Endothelial cell of umbilical vein (primary cell): Measurements from ENCODE around the gene C5orf24. TPM values are rescaled to one million over a fixed set of nuclear protein-coding genes. Genes with fewer than 3 reads are reported as not detected.

Experiments
- BruUV-seq: library from RNA; stranded (reverse); fragments of 400-500 nt; replicated peaks from 2 replicates; lab custom pipeline; 2021; lab: Mats Ljungman, UMichigan
- CTCF ChIA-PET: fragments of 300-600, 350-600 bp; sonication (Branson Sonifier 250); formaldehyde crosslinking; loops from one replicate; lab custom pipeline; 2021; ENCODE audit warnings: antibody characterized with exemption, inconsistent platforms; lab: Charles Lee
- POLR2A ChIA-PET: fragments of 300-600, 350-600 bp; sonication (Branson Sonifier 250); formaldehyde crosslinking; loops from one replicate; lab custom pipeline; 2021; ENCODE audit warnings: antibody characterized with exemption, inconsistent platforms; lab: Charles Lee
- DNase-seq: peaks from one replicate; pipeline ENCODE4 v3.0.0-alpha.2; 2011; ENCODE audit warnings: low read depth, low spot score
- FAIRE-seq: peaks from 2 replicates; lab custom pipeline; 2011; peaks lifted over from hg19 to GRCh38; lab: Jason Lieb, UNC
- H2AFZ ChIP-seq: 2 replicates; pipeline ENCODE4 v1.6.0; 2012; ENCODE audit warnings: low read depth, low read length, control low read depth, inconsistent platforms
- H3K27ac ChIP-seq: 2 replicates; pipeline ENCODE4 v1.5.1; 2011; ENCODE audit warnings: low read depth, mild to moderate bottlenecking, control low read depth, low read length, moderate library complexity; ENCODE audit not compliant: insufficient read depth
- H3K27me3 ChIP-seq, 2 experiments: 2 replicates each; pipeline versions ENCODE4 v1.6.0 to v1.6.1; 2011; ENCODE audit warnings: low read length in 2 of 2, mixed read lengths in 1 of 2; ENCODE audit not compliant: control insufficient read depth in 2 of 2, insufficient read depth in 2 of 2
- H3K36me3 ChIP-seq, 2 experiments: 2 replicates in 1 of 2; 3 replicates in 1 of 2; pipeline ENCODE4 v1.5.1; 2011; ENCODE audit warnings: low read length in 2 of 2, mild to moderate bottlenecking in 1 of 2, moderate library complexity in 1 of 2; ENCODE audit not compliant: control insufficient read depth in 2 of 2, insufficient read depth in 2 of 2; ENCODE audit errors: extremely low read depth in 1 of 2
- H3K4me1 ChIP-seq: 3 replicates; pipeline ENCODE4 v1.5.1; 2011; ENCODE audit warnings: mild to moderate bottlenecking, low read length; ENCODE audit not compliant: control insufficient read depth, insufficient read depth; ENCODE audit errors: extremely low read depth
- H3K4me2 ChIP-seq: 2 replicates; pipeline ENCODE4 v1.6.1; 2011; ENCODE audit warnings: low read length, control low read depth, mixed read lengths; ENCODE audit not compliant: insufficient read depth
- H3K4me3 ChIP-seq, 3 experiments: fragments of 200-600 bp in 1 of 3; sonication (generic), shearing (Covaris generic) in 1 of 3; replicated peaks in 1 of 3; 2 replicates each; pipeline ENCODE4 v1.5.1; 2011 to 2016; ENCODE audit warnings: control low read depth in 3 of 3, low read length in 3 of 3, mild to moderate bottlenecking in 2 of 3, inconsistent platforms in 1 of 3, low read depth in 1 of 3, moderate library complexity in 1 of 3; ENCODE audit not compliant: insufficient read depth in 1 of 3
- H3K79me2 ChIP-seq: 2 replicates; pipeline ENCODE4 v1.6.0; 2012; ENCODE audit warnings: low read length, inconsistent platforms; ENCODE audit not compliant: control insufficient read depth, insufficient read depth
- H3K9ac ChIP-seq: replicated peaks from 2 replicates; pipeline ENCODE3; 2011; ENCODE audit warnings: low read length, control low read depth; ENCODE audit not compliant: insufficient read depth; ENCODE audit errors: extremely low read depth
- H3K9me1 ChIP-seq: replicated peaks from 3 replicates; pipeline ENCODE4 v1.6.0; 2011; ENCODE audit warnings: mild to moderate bottlenecking, low read length; ENCODE audit not compliant: control insufficient read depth, insufficient read depth; ENCODE audit errors: extremely low read depth
- H3K9me3 ChIP-seq: replicated peaks from 2 replicates; pipeline ENCODE4 v1.5.1; 2012; ENCODE audit warnings: low read length, inconsistent platforms; ENCODE audit not compliant: control insufficient read depth, insufficient read depth
- H4K20me1 ChIP-seq: replicated peaks from 2 replicates; pipeline ENCODE3; 2011; ENCODE audit warnings: mild to moderate bottlenecking, low read length; ENCODE audit not compliant: control insufficient read depth, insufficient read depth; ENCODE audit errors: extremely low read depth
- EZH2 ChIP-seq: IDR thresholded peaks from 2 replicates; pipeline ENCODE4 v1.6.1; 2012; ENCODE audit warnings: borderline replicate concordance, low read depth, mild to moderate bottlenecking, moderate library complexity, low read length, inconsistent platforms; ENCODE audit not compliant: severe bottlenecking
- FOS ChIP-seq: IDR thresholded peaks from 2 replicates; pipeline ENCODE4 v1.6.1; 2011; ENCODE audit warnings: mild to moderate bottlenecking, low read length, moderate library complexity, borderline replicate concordance; ENCODE audit not compliant: insufficient read depth
- GATA2 ChIP-seq: IDR thresholded peaks from 2 replicates; pipeline ENCODE4 v1.7.0; 2011; ENCODE audit warnings: low read depth, mild to moderate bottlenecking, moderate library complexity, mixed read lengths, low read length; ENCODE audit not compliant: insufficient read length, insufficient read depth
- JUN ChIP-seq: IDR thresholded peaks from 2 replicates; pipeline ENCODE4 v1.6.1; 2011; ENCODE audit warnings: borderline replicate concordance, low read depth; ENCODE audit not compliant: insufficient read length, insufficient read depth
- MYC ChIP-seq: IDR thresholded peaks from one replicate; pipeline ENCODE4 v1.6.1; 2011; ENCODE audit warnings: mild to moderate bottlenecking, low read depth, low read length
- POLR2A ChIP-seq: IDR thresholded peaks from 2 replicates; pipeline ENCODE4 v1.6.1; 2012; ENCODE audit warnings: low read depth, mild to moderate bottlenecking, control low read depth, low read length
- POLR2AphosphoS5 ChIP-seq: IDR thresholded peaks from 2 replicates; pipeline ENCODE4 v1.6.1; 2012; ENCODE audit warnings: low read depth, mild to moderate bottlenecking, control low read depth, low read length, moderate library complexity; ENCODE audit not compliant: insufficient read depth
- dilution Hi-C: fragments of 300-500 bp; cut with MboI; formaldehyde crosslinking; loops from one replicate; pipeline ENCODE4 v1.15.0; 2019; ENCODE audit warnings: low sequenced_read_pairs; ENCODE audit not compliant: extremely low pct_ligation_motif_present
- intact Hi-C: fragments of 100-400 bp; cut with micrococcal nuclease; formaldehyde crosslinking; loops from one replicate; pipeline ENCODE4 v1.10.0; 2022
- polyA plus RNA-seq, 4 experiments: library from polyadenylated mRNA; depleted of rRNA in 3 of 4; stranded (reverse) in 3 of 4; unstranded in 1 of 4; fragments of >200 nt; gene quantifications; 2 replicates each; pipeline versions ENCODE4 v1.2.1 to v1.2.3, GENCODE V29; 2011 to 2012; ENCODE audit warnings: missing spikeins in 1 of 4
- total RNA-seq: library from RNA; stranded (reverse); gene quantifications from 2 replicates; pipeline ENCODE4 v1.2.3, GENCODE V29; 2021
- TF ChIP-seq, protein P1 (sequence below), 2 donors: IDR thresholded peaks; 1 replicate in 1 of 2; 2 replicates in 1 of 2; pipeline ENCODE4 v1.5.1; 2011; ENCODE audit warnings: low read length in 2 of 2, mild to moderate bottlenecking in 2 of 2, moderate library complexity in 2 of 2, control low read depth in 1 of 2, inconsistent platforms in 1 of 2, low read depth in 1 of 2; ENCODE audit not compliant: insufficient read depth in 1 of 2; ENCODE audit errors: extremely low read depth in 1 of 2
- TF ChIP-seq, protein P2 (sequence below): IDR thresholded peaks from 2 replicates; pipeline ENCODE4 v1.6.1; 2011; ENCODE audit not compliant: insufficient read depth, insufficient read length

Gene C5orf24
- total and polyA plus RNA-seq, 2 donors (not counting 3 experiments of a cell fraction or from before 2014, with no cell fraction given): 21.7 to 56.2 TPM

DNA sequence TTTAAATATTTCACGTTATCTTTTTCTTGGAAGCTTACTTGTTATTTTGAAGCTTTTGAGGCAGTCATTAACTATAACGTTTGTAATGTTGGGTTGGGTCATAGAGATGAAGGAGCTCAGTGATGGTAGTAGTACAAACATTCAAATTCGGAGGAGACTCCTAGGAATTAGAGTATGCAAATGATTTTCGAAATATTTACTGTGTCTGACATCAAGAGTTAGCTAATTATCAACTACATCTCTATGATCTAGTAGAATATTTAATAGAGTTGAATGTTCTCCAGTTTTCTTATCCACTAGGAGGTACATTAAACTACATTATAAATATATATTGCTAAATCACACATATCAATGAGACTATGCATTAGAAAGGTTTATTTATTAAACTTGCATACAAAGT lies 28.8 kb upstream of the C5orf24 start:
- no peaks in the 10 kb centered on the region for H4K20me1 ChIP-seq
- no peak overlapping the region for H2AFZ ChIP-seq
- intact Hi-C loops (no loop called here), dilution Hi-C loops (no loop called here)
- H3K27me3 ChIP-seq: no peaks in the 10 kb centered on the region
- no peak overlapping the region for H3K9ac ChIP-seq
- no TSS peak for BruUV-seq
- CTCF ChIA-PET: interaction anchor here (1.0 to 1.5 kb wide), 2 partner anchors 18 to 23 kb away, joined by 3 to 5 read pairs; no protein-coding TSS in a partner anchor
- H3K9me1 ChIP-seq: no peaks in the 10 kb centered on the region
- POLR2A ChIA-PET: interaction anchor here (0.7 kb wide), 1 partner anchor 59 kb away, joined by 3 read pairs; no protein-coding TSS in a partner anchor
- H3K4me1 ChIP-seq: no peaks in the 10 kb centered on the region
- no peak overlapping the region for H3K27ac ChIP-seq
- no peak overlapping the region for H3K4me3 ChIP-seq
- no peak for TF ChIP-seq MYC
- peaks cover 12 to 17% of the 10 kb centered on the region in 2 experiments for H3K36me3 ChIP-seq
- DNase-seq (no peak), FAIRE-seq (no peak)
- no peaks in the 10 kb centered on the region for H3K79me2 ChIP-seq
- H3K9me3 ChIP-seq: no peaks in the 10 kb centered on the region
- no peak overlapping the region for H3K4me2 ChIP-seq

DNA sequence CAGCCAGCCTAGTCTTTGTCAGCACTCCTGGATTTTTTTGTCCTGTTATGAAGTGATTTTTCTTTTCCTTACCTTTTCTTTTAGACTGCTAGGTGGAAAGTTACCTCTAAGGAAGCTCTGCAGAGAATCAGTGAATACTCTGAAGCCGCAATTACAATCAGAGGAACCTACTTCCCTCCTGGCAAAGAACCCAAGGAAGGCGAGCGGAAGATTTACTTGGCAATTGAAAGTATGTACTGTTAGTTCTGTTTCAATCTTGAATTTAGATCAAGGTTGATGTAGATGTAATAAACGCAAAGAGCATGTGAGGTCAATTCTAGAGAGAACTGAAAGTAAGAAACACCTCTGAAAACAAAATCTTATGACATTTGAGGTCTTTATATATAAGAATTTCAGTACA lies 27.0 kb upstream of the C5orf24 start:
- peaks cover 12 to 16% of the 10 kb centered on the region in 2 experiments for H3K36me3 ChIP-seq
- H3K9me3 ChIP-seq: no peaks in the 10 kb centered on the region
- FAIRE-seq: no peak

More for the DNA sequence above, 27.0 kb upstream of the C5orf24 start:
- no peaks in the 10 kb centered on the region for H3K79me2 ChIP-seq
- intact Hi-C loops (no loop called here), dilution Hi-C loops (no loop called here)
- ChIA-PET POLR2A (no interaction called here), CTCF (interaction anchor here (1.2 kb wide), 1 partner anchor 86 kb away, joined by 3 read pairs; the partner anchor contains the start of gene PCBD2)
- H3K27ac ChIP-seq: no peak overlapping the region
- no peak for TF ChIP-seq GATA2
- TF ChIP-seq MYC: no peak
- TF ChIP-seq, protein P1, sequence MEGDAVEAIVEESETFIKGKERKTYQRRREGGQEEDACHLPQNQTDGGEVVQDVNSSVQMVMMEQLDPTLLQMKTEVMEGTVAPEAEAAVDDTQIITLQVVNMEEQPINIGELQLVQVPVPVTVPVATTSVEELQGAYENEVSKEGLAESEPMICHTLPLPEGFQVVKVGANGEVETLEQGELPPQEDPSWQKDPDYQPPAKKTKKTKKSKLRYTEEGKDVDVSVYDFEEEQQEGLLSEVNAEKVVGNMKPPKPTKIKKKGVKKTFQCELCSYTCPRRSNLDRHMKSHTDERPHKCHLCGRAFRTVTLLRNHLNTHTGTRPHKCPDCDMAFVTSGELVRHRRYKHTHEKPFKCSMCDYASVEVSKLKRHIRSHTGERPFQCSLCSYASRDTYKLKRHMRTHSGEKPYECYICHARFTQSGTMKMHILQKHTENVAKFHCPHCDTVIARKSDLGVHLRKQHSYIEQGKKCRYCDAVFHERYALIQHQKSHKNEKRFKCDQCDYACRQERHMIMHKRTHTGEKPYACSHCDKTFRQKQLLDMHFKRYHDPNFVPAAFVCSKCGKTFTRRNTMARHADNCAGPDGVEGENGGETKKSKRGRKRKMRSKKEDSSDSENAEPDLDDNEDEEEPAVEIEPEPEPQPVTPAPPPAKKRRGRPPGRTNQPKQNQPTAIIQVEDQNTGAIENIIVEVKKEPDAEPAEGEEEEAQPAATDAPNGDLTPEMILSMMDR (IDR thresholded peaks at IDR 0.05; ENCODE audit: extremely low read depth in 1 of 2, insufficient read depth in 1 of 2, low read depth in 1 of 2, low read length in 2 of 2): no peak
- TF ChIP-seq JUN: no peak
- TF ChIP-seq FOS: no peak
- TF ChIP-seq EZH2: no peak
- no peak for TF ChIP-seq POLR2A
- no peak for TF ChIP-seq POLR2AphosphoS5
- TF ChIP-seq, protein P2, sequence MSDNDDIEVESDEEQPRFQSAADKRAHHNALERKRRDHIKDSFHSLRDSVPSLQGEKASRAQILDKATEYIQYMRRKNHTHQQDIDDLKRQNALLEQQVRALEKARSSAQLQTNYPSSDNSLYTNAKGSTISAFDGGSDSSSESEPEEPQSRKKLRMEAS: no peak
- no peaks in the 10 kb centered on the region for H3K27me3 ChIP-seq
- H3K4me3 ChIP-seq: no peak overlapping the region
- H4K20me1 ChIP-seq: no peaks in the 10 kb centered on the region
- DNase-seq: no peak
- no peak overlapping the region for H3K9ac ChIP-seq
- no peak overlapping the region for H2AFZ ChIP-seq
- BruUV-seq: no TSS peak
- H3K9me1 ChIP-seq: no peaks in the 10 kb centered on the region
- no peaks in the 10 kb centered on the region for H3K4me1 ChIP-seq
- no peak overlapping the region for H3K4me2 ChIP-seq
